GM21515 (cell line): ENCODE data around the gene LEMD3.
"Not testable (repeated sequence)": the region's sequence is repeated elsewhere in the genome, so short reads cannot be mapped to it uniquely, and the experiment has no call there.

Source experiments
- ATAC-seq: cut with Tn5 transposase; IDR thresholded peaks from one replicate; pipeline ENCODE4 v1.9.1; 2021; ENCODE audit not compliant: unreplicated experiment

The LEMD3 gene

DNA sequence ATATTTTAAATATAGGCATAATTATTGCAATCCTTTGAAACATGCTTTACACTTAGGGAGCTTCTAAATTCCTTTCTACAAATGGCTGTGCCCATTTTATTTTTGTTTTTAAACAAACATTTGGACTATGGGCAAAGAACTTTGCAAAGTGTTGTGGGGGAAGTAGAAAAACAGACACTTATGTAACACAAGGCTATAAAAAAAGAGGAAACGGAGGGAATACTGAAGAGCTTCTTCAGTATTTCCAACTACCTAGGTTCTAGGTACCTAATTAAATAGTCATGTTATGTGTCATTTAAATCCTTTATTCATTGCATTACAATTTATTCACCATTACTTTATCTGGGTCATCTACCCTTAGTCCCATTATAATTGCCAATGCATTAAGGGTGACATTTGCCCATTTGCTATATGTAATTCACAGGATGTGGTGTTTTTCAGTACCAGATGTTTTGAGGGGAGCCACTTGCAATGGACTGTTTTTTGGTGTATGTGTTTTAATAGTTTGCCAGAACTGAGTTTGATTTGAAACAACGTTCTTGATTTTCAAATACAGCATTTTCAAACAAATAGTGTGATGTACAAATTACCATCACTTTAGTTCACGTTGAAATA, 107.6 kb downstream of the LEMD3 start:
- no peak for ATAC-seq

- no peak for ATAC-seq
Measured at GRCh38 chr12:65277994-65278575, 108.7 kb downstream of the LEMD3 start.

DNA sequence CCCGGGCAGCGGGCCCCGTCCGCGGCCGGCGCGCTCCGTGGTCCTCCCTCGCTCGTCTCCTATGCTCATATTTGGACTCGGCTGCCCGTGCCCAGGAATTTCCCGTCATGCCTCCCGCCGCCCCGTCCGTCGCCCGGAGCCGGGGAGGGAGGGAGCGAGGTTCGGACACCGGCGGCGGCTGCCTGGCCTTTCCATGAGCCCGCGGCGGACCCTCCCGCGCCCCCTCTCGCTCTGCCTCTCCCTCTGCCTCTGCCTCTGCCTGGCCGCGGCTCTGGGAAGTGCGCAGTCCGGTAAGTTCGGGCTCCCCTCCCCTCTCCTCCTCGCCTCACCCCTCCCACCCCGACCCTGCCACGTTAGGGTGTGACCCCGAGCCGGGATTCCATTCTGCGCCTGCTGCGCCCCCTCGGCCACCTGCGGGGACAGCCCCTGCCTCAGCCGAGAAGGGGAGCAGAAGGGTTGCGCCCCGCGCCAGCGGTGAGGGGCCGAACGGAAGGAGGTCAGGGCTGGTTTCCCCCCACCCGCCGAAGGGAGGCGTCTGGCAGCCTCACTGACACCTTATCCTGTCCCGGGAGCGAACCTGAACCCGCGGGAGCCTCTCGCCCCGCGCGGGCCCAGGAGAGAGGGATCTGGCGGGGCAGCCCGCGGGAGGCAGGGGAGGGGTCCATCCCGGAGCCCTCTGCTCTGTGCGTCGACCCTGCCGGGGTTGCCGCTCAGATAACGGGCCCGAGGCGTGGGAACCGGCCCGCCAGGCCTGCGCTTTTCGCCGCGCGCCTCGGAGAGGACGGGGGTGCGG, 109.4 kb downstream of the LEMD3 start, which contains the start of gene MSRB3:
Gene MSRB3, plus strand, starts transcription at position 108 of the 793 bp plus-strand sequence. CDS start 29,897 bp downstream, outside the sequence.
- ATAC-seq: peak; percentile 80

GRCh38 chr12:65279369-65280112, 110.2 kb downstream of the LEMD3 start:
- ATAC-seq: no peak

GRCh38 chr12:65280306-65280705, 110.9 kb downstream of the LEMD3 start:
- no peak for ATAC-seq

GRCh38 chr12:65282840-65283239, 113.5 kb downstream of the LEMD3 start:
- no peak for ATAC-seq

GRCh38 chr12:65285532-65285931, 116.1 kb downstream of the LEMD3 start:
- not testable (repeated sequence) for ATAC-seq

DNA sequence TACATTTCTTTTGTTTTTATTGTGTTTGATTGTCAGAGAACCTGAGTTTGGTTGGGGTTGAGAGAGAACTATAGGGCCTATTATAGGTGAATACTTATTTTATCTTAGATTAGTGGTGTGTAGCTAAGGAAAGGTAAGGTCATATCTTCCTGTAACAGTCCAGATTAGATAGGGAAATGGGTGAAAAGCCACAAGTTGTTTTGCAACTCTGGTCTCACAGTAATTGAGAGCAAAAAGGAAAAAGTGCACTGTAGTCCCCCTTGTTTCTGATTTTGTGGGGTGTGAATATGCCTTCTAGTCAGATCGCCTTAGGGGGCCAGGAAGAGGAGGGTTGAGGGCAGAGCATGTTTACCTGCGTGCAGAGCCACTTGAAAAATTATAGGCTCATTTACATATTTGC, 118.0 kb downstream of the LEMD3 start:
- no peak for ATAC-seq

GRCh38 chr12:65292241-65292640, 122.9 kb downstream of the LEMD3 start:
- no peak for ATAC-seq

DNA sequence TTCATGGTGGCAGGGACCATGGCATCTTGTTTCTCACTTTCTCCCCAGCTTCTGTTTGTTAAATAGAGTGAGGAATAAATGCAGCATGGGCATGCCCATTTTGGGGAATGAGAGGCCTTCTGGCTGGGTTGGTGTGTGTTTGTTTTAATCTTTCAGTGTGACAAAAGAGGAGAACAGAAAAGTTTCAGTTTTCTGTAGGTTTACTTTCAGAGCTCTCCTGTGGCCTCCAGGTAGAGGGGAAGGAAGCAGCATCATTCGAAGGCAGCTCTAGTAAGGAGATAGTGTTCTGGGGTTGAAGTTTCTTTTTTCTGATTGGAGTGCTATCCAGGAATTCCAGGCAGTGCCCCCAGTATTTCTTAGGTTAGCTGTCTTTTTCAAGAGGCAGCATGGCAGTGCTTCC, 124.4 kb downstream of the LEMD3 start:
- no peak for ATAC-seq

DNA sequence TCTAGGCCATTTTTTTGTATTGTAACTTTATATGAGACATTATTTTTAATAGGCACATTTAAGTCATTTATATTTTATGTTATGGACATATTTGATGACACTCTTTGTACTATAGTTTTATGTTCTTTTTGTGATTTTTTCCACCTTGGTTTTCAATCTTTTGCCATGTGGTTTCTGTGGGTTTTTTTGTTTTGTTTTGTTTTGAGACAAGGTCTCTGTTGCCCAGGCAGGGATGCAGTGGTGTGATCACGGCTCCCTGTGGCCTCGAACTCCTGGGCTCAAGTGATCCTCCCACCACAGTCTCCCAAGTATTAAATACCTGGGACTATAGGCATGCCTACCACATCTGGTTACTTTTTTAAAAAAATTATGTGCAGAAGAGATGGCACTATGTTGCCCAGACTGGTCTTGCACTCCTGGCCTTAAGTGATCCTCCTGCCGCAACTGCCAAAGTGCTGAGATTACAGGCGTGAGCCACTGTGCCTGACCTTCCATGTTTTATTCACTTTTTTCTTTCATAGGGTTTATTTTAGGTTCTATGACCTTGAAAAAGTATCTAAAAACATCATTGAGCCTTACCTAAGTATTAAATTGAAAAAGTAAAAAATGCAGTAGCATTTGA, 125.4 kb downstream of the LEMD3 start:
- no peak for ATAC-seq

DNA sequence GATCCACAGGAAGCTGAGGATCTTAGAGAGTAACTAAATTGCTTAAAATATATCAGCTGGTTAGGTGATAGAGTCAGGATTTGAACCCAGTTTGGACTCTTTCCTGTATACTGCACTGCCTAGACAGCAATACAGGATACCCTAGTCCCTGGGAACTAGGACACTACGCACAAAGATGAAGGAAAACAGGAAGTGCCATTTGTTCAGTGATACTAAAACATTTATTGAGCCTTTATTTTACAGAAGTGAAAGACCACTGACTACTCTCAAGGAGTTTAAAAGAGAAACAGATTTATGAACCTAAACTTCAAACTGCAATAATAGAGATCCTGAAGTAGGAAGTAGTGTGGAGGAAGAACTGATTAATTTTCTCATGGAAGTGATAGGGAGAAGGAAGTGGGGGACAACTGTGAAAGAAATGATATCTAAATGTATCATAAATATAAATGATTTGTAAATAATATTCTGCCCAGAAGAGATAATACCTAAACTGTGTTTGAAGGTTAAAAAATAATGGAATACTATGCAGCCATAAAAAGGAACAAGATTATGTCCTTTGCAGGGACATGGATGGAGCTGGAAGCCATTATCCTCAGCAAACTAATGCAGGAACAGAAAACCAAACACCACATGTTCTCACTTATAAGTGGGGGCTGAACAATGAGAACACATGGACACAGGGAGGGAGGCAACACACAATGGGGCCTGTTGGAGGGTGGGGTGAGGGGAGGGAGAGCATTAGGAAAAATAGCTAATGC, 127.3 kb downstream of the LEMD3 start:
- no peak for ATAC-seq
